Measurements from ENCODE around the gene MTERF2. TPM values are rescaled to one million over a fixed set of nuclear protein-coding genes. Genes with fewer than 3 reads are reported as not detected.

Gene MTERF2
- total and polyA plus RNA-seq, 2 of the 13 experiments (the other 11 are each of a cell fraction or from before 2014, with no cell fraction given), result 8.0 to 11.6 TPM

- TF ChIP-seq ZNF333 (CRISPR knock-in tag; IDR thresholded peaks at IDR 0.05; ENCODE audit: borderline replicate concordance) (no peak), ZNF574 (CRISPR knock-in tag; IDR thresholded peaks at IDR 0.05) (peak; percentile 46), GPBP1L1 (CRISPR knock-in tag; IDR thresholded peaks at IDR 0.05) (no peak), HOXA3 (CRISPR knock-in tag; IDR thresholded peaks at IDR 0.05) (peak; percentile 37; the same call in 1 of the 2 replicates), ZFAT (CRISPR knock-in tag; conservative IDR thresholded peaks at IDR 0.05) (0 out of 2 replicates have a peak, but pooled peaks have one; percentile 25), NR0B2 (CRISPR knock-in tag; IDR thresholded peaks at IDR 0.05) (0 out of 2 replicates have a peak, but pooled peaks have one; percentile 16), POLR2AphosphoS5 (IDR thresholded peaks at IDR 0.05; ENCODE audit: low read depth, low read length) (peak; percentile 78), NAIF1 (CRISPR knock-in tag; IDR thresholded peaks at IDR 0.05; ENCODE audit: borderline replicate concordance) (no peak), GATAD2A (CRISPR knock-in tag; IDR thresholded peaks at IDR 0.05) (peak; percentile 63), FOXJ3 (CRISPR knock-in tag; IDR thresholded peaks at IDR 0.05; ENCODE audit: borderline replicate concordance) (peak; percentile 33; the same call in 1 of the 2 replicates), ZNF772 (CRISPR knock-in tag; IDR thresholded peaks at IDR 0.05) (peak; percentile 18; the same call in 1 of the 2 replicates), ZBTB33 (CRISPR knock-in tag; IDR thresholded peaks at IDR 0.05) (no peak), PHF20 (CRISPR knock-in tag; IDR thresholded peaks at IDR 0.05) (peak; percentile 63; the same call in 1 of the 2 replicates), ATF7 (IDR thresholded peaks at IDR 0.05) (no peak), ATF7 (CRISPR knock-in tag; IDR thresholded peaks at IDR 0.05) (no peak), AFF4 (CRISPR knock-in tag; IDR thresholded peaks at IDR 0.05) (0 out of 2 replicates have a peak, but pooled peaks have one; percentile 10)
These were observed at the start of gene MTERF2 (continued) for GRCh38 chr12:106986625-106987389.
